ENCODE data around the gene GALNT2.

The GALNT2 gene

GRCh38 chr1:230112782-230113181 is 45.7 kb downstream of the GALNT2 start:
- DNase-seq (ENCODE audit: low spot score) = no peak

- DNase-seq (ENCODE audit: low spot score) = no peak
These were observed 46.2 kb downstream of the GALNT2 start for GRCh38 chr1:230113235-230113592.

GRCh38 chr1:230113593-230114236 is 46.7 kb downstream of the GALNT2 start:
- peak; percentile 89 for DNase-seq (ENCODE audit: low spot score)

DNA sequence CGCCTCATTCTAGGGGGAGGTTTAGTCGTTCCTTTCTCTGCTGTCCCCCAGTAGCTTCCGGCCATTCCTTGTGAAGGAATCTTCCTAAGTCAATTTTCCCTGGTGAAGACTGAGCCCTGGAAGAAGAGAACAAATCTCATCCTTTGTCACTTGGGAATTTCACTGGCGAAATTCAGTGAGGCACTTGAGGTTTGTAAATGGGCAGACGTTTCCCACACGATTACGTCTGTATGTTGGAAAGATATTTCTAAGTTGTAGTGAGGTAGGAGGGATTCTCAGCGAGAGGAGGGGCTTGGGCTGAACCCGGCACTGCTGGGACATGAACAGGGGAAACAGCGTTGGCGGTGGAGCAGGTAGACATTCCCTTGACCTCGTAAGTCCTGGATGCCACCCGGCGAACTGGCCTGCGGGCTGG is 47.2 kb downstream of the GALNT2 start:
- no peak for DNase-seq (ENCODE audit: low spot score)

GRCh38 chr1:230117694-230118093 is 50.7 kb downstream of the GALNT2 start:
- no peak for DNase-seq (ENCODE audit: low spot score)

GRCh38 chr1:230119340-230119739 is 52.3 kb downstream of the GALNT2 start:
- no peak for DNase-seq (ENCODE audit: low spot score)

DNA sequence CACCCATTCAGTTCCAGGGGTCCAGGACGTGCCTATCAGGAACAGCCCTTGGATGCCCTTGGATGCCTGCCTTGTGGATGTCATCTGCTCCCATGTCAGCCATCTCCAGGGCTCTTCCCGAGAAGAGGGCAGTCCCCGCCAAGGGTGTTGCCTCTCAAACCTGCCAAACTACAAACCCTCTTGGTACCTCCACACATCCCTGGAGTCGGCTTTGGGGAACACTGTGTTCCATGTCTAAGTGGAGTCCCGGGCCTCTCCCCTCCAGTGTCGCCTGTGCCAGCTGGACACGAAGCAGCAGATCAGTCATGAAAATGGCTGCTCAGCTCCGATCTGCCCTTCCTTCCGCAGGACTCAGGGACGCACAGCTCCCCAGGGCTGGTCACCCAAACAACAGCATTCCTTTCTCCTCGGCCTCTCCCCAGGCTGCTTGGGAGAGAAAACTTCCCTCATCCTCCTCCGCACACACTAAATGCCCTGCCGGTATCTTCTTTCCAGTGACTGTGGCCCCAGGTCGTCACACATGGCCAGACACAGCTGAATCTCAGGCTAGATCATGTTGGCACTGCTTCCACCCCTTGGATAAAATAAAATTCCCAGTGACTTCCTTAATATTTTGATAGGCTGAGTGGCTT is 53.4 kb downstream of the GALNT2 start:
- DNase-seq (ENCODE audit: low spot score) = no peak

GRCh38 chr1:230120921-230121381 is 53.9 kb downstream of the GALNT2 start:
- no peak for DNase-seq (ENCODE audit: low spot score)

- DNase-seq (ENCODE audit: low spot score) = no peak
These were observed 54.9 kb downstream of the GALNT2 start for GRCh38 chr1:230121950-230122349.

- no peak for DNase-seq (ENCODE audit: low spot score)
These were observed 55.6 kb downstream of the GALNT2 start for GRCh38 chr1:230122366-230123279.

DNA sequence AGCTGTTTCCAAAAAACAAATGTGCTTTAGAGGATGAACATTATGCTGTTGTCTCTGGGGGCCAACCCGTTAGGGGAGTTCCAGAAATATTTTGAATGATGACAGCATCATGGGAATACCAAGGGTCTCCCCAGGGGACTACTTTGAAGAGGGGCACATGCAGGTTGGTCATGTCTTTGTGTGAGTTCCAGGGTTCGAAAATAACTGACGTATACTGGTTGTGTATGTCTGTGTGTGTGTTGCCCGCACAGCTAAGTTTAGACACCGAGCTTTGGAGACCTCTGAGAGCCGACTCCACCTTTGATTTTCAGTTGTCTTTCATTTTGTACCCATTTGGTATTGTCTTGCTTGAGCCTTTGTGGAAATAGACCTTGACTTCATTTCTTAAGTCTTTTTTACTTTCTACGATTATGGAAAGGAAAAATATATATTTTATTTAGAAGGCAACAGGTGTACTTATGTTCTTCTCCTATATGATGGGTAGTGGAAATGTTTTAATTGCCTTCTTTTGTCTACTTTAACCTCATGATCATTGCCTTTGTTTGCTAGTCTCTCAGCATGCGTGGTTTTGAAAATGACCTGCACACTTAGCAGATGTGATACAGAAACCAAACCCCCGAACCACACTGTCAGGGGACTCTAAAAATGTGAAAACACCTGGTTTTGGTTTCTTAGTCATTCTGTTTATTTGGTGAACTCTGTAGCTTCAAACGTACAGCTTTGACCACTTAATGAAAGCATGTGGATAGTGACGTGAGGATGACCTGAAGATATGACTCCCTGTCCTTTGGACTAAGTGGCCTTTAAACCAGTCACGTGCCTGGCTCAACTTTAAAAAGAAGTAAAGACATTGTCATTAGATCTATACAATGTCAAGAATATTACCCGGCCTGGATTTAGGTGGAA is 56.5 kb downstream of the GALNT2 start:
- no peak for DNase-seq (ENCODE audit: low spot score)

DNA sequence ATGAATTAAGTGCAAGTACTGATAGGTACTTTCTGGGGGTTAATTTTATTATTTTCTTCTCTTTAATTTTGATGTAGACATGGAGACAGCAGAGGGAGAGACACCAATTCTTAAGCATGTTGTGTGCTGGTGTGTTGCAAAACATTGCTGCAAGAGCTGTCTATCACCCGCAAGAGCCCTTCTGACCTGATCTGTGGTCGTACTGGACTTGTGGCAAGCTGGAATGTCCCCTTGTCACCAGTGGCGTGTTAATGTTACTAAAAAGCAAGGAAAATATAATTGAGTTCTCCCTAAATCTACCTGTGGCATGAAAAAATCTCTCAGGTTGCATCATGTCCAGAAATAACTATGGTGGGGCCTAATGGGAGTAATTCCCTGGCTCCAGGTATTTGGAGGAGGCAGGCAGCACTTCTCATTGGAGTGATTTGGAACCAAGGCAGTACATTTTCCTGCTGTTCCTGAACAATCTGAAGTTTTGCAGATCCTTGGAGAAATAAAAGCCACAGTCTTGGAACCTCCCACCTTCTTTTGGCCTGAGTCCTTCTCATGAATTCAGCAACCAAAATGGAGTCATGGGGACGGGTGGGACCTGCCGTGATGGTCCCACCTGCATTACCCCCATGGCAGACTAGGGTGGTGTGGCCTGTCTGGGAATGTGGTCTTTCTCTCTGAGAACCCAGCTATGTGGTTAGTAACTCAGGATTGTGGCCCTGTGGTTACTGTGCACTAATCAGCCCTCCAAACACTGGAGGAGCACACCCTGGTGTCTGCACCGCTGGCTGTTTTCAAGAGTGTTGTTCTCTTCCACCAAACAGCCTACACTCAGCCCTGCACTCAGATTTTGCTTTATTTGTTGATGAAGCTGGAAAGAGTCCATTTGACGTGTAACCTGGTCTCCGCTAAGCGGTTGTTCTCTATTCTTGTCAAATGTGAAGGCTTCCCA is 57.4 kb downstream of the GALNT2 start:
- no peak for DNase-seq (ENCODE audit: low spot score)

GRCh38 chr1:230125141-230125540 is 58.1 kb downstream of the GALNT2 start:
- DNase-seq (ENCODE audit: low spot score) = no peak

- no peak for DNase-seq (ENCODE audit: low spot score)
These were observed 58.8 kb downstream of the GALNT2 start for GRCh38 chr1:230125640-230126528.

GRCh38 chr1:230126529-230127104 is 59.6 kb downstream of the GALNT2 start:
- DNase-seq (ENCODE audit: low spot score) = no peak

- no peak for DNase-seq (ENCODE audit: low spot score)
These were observed 60.3 kb downstream of the GALNT2 start for GRCh38 chr1:230127105-230128054.

DNA sequence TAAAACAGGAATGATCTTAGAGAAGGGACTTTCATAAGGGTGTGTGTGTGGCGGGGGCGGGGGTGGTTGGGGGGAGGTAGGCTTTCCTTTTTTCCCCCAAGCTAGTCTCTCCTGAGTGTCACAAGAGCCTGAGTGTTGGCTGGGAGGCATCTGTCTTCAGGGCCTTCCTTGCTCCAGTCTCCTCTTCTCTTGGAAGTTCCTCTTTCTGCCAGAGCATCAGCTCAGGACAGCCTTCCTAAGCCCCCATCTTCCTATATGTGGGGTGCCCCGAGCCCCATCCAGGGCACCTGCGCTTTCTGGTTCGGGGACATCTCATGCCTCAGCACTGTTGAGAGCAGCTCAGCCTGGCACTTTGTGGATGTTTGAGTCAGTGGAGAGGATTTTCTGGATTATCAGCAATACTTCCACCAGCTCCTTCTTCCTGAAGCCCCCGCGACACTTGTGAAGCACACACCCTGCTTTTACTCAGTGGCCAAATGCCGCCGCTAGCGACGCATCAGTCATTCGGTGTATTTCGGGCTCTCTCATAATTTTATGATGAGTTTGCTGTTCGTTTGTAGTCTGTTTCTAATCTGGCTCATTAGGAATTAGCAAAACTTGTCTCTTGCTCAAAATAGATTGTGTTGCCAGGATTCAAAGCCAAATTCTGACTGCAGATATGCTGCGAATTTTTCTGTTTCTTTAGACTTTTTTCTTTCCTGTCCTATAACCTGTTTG is 61.7 kb downstream of the GALNT2 start:
- DNase-seq (ENCODE audit: low spot score) = no peak
